ENCODE measurements around the gene PPP6R2.

PPP6R2 gene

DNA sequence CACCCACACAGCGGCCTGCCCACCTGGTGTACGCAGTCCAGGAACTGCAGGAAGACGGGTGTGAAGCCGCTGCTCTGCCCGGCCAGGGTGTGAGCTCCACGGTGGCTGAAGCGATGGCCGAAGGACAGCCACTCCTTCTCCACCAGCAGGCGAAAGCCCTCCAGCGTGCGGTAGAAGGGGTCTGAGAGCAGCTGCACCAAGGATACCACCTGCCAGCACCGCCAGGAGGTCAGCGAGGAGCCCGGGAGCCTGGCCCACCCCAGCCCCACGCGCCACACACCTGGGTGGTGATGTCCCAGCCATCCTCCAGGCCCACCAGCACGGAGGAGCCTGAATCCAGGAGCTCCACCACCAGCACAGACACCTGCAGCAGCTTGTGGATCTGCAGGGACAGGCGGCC lies 112.1 kb downstream of the PPP6R2 start:
- H3K9ac ChIP-seq (ENCODE audit: low read length), result no peak overlapping the region
- H3K79me2 ChIP-seq (ENCODE audit: insufficient read depth, low read length), result no peaks in the 10 kb centered on the region
- no peaks in the 10 kb centered on the region for H4K20me1 ChIP-seq (ENCODE audit: insufficient read depth, low read length)
- H3K27me3 ChIP-seq (ENCODE audit: insufficient read depth, low read length), result no peaks in the 10 kb centered on the region
- H3K4me2 ChIP-seq (ENCODE audit: low read length), result no peak overlapping the region
- H3K4me3 ChIP-seq (ENCODE audit: low read depth, low read length, poor library complexity, severe bottlenecking), result no peak overlapping the region
- H3K9me2 ChIP-seq (ENCODE audit: low read depth, low read length), result no peaks in the 10 kb centered on the region
- H3F3A ChIP-seq (ENCODE audit: insufficient read depth, low read length), result 0 out of 2 replicates have a peak, but pooled peaks cover 4% of the 10 kb centered on the region
- H3K36me3 ChIP-seq (ENCODE audit: insufficient read depth, low read length), result peaks cover 95% of the 10 kb centered on the region
- H3K27ac ChIP-seq (ENCODE audit: low read depth, low read length, poor library complexity, severe bottlenecking), result no peak overlapping the region
- no peaks in the 10 kb centered on the region for H3K9me3 ChIP-seq (ENCODE audit: low read length)
- H2AFZ ChIP-seq (ENCODE audit: low read length), result no peak overlapping the region
- no peak for TF ChIP-seq EZH2 (IDR thresholded peaks at IDR 0.05; ENCODE audit: borderline replicate concordance, low read length)
- TF ChIP-seq, protein P1, sequence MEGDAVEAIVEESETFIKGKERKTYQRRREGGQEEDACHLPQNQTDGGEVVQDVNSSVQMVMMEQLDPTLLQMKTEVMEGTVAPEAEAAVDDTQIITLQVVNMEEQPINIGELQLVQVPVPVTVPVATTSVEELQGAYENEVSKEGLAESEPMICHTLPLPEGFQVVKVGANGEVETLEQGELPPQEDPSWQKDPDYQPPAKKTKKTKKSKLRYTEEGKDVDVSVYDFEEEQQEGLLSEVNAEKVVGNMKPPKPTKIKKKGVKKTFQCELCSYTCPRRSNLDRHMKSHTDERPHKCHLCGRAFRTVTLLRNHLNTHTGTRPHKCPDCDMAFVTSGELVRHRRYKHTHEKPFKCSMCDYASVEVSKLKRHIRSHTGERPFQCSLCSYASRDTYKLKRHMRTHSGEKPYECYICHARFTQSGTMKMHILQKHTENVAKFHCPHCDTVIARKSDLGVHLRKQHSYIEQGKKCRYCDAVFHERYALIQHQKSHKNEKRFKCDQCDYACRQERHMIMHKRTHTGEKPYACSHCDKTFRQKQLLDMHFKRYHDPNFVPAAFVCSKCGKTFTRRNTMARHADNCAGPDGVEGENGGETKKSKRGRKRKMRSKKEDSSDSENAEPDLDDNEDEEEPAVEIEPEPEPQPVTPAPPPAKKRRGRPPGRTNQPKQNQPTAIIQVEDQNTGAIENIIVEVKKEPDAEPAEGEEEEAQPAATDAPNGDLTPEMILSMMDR (IDR thresholded peaks at IDR 0.05; ENCODE audit: low read length), result no peak
- peaks cover 14% of the 10 kb centered on the region for H3K4me1 ChIP-seq (ENCODE audit: insufficient read depth, low read length, severe bottlenecking)

DNA sequence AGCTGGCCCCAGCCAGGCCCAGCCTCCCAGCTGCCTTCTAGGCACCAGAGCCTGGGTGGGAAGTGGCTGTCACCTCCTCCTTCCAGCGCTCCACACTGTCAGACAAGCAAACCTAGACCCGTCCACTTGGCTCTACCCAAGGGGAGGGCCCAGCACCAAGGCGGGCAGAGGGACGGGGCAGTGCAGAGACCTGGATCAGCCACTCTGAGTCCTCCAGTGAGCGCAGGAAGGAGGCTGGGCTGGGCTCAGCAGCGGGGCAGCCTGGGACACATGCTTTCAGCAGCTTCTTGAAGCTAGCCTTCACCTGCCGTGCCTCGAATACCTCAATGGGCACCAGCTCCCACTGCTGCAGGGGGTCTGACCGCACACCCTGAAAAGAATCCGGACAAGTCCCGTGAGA lies 112.9 kb downstream of the PPP6R2 start:
- Histone ChIP-seq H3K27ac (ENCODE audit: low read depth, low read length, poor library complexity, severe bottlenecking) (no peak overlapping the region), H3K4me2 (ENCODE audit: low read length) (no peak overlapping the region), H4K20me1 (ENCODE audit: insufficient read depth, low read length) (no peaks in the 10 kb centered on the region)

DNA sequence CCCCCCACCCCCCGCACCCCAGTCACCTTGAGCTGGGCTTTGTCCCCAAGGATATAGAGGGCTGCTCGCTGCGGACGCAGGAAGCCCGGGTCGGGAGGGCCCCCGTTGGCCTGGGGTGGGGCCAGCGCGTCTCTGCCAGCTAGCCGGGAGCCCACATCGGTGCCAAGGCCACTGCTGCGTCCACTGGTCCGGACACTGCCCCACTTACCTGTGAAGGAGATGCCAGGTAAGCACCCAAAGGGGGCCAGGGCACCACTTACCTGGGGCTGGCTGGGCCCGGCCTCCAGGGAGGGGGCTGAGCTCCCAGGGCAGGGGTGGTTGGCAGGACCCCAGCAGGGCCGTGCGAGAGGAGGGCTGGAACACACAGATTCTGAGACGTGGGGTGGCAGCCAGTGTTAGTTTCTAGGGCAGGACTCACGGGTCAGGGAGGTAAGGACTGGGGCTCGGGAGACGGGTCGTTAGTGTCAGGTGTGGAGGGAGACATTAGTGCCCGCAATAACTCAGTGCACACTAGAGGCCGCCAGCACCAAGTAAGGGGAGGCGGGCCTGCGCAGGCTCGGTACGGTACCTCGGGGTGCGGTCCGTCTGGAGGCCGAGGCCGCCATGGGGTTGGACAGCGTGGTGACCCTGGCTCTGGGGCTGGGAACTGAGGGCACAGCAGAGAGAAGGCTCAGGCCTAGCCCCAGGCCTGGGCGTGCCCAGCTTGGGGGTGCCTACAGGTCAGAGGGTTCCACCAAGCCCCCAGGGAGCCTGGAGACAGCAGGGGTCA lies 113.5 kb downstream of the PPP6R2 start:
- H3K9me3 ChIP-seq (ENCODE audit: low read length), result no peaks in the 10 kb centered on the region

More for the DNA sequence above, 112.9 kb downstream of the PPP6R2 start:
- Histone ChIP-seq H3K9ac (ENCODE audit: low read length) (no peak overlapping the region), H3K27me3 (ENCODE audit: insufficient read depth, low read length) (no peaks in the 10 kb centered on the region), H3K79me2 (ENCODE audit: insufficient read depth, low read length) (no peaks in the 10 kb centered on the region), H3K4me3 (ENCODE audit: low read depth, low read length, poor library complexity, severe bottlenecking) (no peak overlapping the region), H3K9me3 (ENCODE audit: low read length) (no peaks in the 10 kb centered on the region), H3K9me2 (ENCODE audit: low read depth, low read length) (no peaks in the 10 kb centered on the region), H3K36me3 (ENCODE audit: insufficient read depth, low read length) (peaks cover 95% of the 10 kb centered on the region), H2AFZ (ENCODE audit: low read length) (no peak overlapping the region), H3K4me1 (ENCODE audit: insufficient read depth, low read length, severe bottlenecking) (peaks cover 7% of the 10 kb centered on the region), H3F3A (ENCODE audit: insufficient read depth, low read length) (no peaks in the 10 kb centered on the region)
- TF ChIP-seq EZH2 (IDR thresholded peaks at IDR 0.05; ENCODE audit: borderline replicate concordance, low read length), result no peak

More for the DNA sequence above, 113.5 kb downstream of the PPP6R2 start:
- no peak overlapping the region for H3K4me2 ChIP-seq (ENCODE audit: low read length)
- H3F3A ChIP-seq (ENCODE audit: insufficient read depth, low read length), result no peaks in the 10 kb centered on the region
- no peak overlapping the region for H3K9ac ChIP-seq (ENCODE audit: low read length)
- no peaks in the 10 kb centered on the region for H3K79me2 ChIP-seq (ENCODE audit: insufficient read depth, low read length)
- no peak overlapping the region for H3K4me3 ChIP-seq (ENCODE audit: low read depth, low read length, poor library complexity, severe bottlenecking)
- no peak overlapping the region for H3K27ac ChIP-seq (ENCODE audit: low read depth, low read length, poor library complexity, severe bottlenecking)
- peaks cover 93% of the 10 kb centered on the region for H3K36me3 ChIP-seq (ENCODE audit: insufficient read depth, low read length)
- no peak overlapping the region for H2AFZ ChIP-seq (ENCODE audit: low read length)
- H3K27me3 ChIP-seq (ENCODE audit: insufficient read depth, low read length), result no peaks in the 10 kb centered on the region
- no peaks in the 10 kb centered on the region for H3K9me2 ChIP-seq (ENCODE audit: low read depth, low read length)
- peaks cover 7% of the 10 kb centered on the region for H3K4me1 ChIP-seq (ENCODE audit: insufficient read depth, low read length, severe bottlenecking)
- TF ChIP-seq EZH2 (IDR thresholded peaks at IDR 0.05; ENCODE audit: borderline replicate concordance, low read length), result no peak
- TF ChIP-seq, protein P1 (IDR thresholded peaks at IDR 0.05; ENCODE audit: low read length), result no peak; the same call in 1 of the 2 replicates
- H4K20me1 ChIP-seq (ENCODE audit: insufficient read depth, low read length), result no peaks in the 10 kb centered on the region

Measured in OCI-LY1 (cell line).